HEK293T (cell line): ENCODE results near the gene STRIP1.

Experiments
- ARNT ChIP-seq: fragments of 450-650 bp; IDR thresholded peaks from 2 replicates; pipeline ENCODE4 v1.6.1; 2017; ENCODE audit warnings: mild to moderate bottlenecking
- CTBP1 ChIP-seq: fragments of 450-650 bp; IDR thresholded peaks from 2 replicates; pipeline ENCODE4 v1.6.1; 2016; ENCODE audit warnings: borderline replicate concordance
- FOXA1 ChIP-seq: fragments of 450-650 bp; IDR thresholded peaks from 2 replicates; pipeline ENCODE4 v1.6.1; 2016; ENCODE audit warnings: mild to moderate bottlenecking
- SP1 ChIP-seq: fragments of 450-650 bp; IDR thresholded peaks from 2 replicates; pipeline ENCODE4 v1.6.1; 2017
- TARDBP ChIP-seq: fragments of 450-650 bp; IDR thresholded peaks from 2 replicates; pipeline ENCODE4 v1.6.1; 2016

- TF ChIP-seq SP1 (no peak), ARNT (no peak), TARDBP (no peak), FOXA1 (no peak), CTBP1 (no peak)
Measured at GRCh38 chr1:109989506-109990301, 44.7 kb upstream of the STRIP1 start.
